PC-9 (cell line): ENCODE results near the gene AKTIP. TPM values are rescaled to one million over a fixed set of nuclear protein-coding genes. Genes with fewer than 3 reads are reported as not detected.

ENCODE experiments used
- BruUV-seq: library from RNA; stranded (reverse); fragments of 400-500 nt; replicated peaks from 2 replicates; lab custom pipeline; 2021; lab: Mats Ljungman, UMichigan
- CTCF ChIA-PET: fragments of 300-600 bp; sonication (Branson Sonifier 250); formaldehyde crosslinking; loops from one replicate; lab custom pipeline; 2022; ENCODE audit warnings: antibody characterized with exemption; lab: Charles Lee
- POLR2A ChIA-PET: fragments of 300-600 bp; sonication (Branson Sonifier 250); formaldehyde crosslinking; loops from one replicate; lab custom pipeline; 2022; ENCODE audit warnings: antibody characterized with exemption; ENCODE audit not compliant: unreplicated experiment; lab: Charles Lee
- DNase-seq, 2 experiments: peaks; one replicate each; pipeline versions ENCODE4 v3.0.0 to v3.0.0-alpha.2; 2015 to 2022; ENCODE audit warnings: mixed read lengths in 1 of 2
- H2AFZ ChIP-seq: fragments of 200-600 bp; sonication (generic); 2 replicates; pipeline ENCODE4 v1.8.1; 2017; ENCODE audit warnings: antibody characterized with exemption
- H3F3A ChIP-seq: fragments of 200-600 bp; sonication (generic); 2 replicates; pipeline ENCODE4 v1.8.1; 2017; ENCODE audit warnings: antibody characterized with exemption, mild to moderate bottlenecking, low read depth; ENCODE audit not compliant: insufficient read depth
- H3K27ac ChIP-seq: fragments of 200-600 bp; sonication (generic); 2 replicates; pipeline ENCODE4 v1.6.1; 2016; ENCODE audit warnings: mixed run types
- H3K27me3 ChIP-seq: fragments of 200-600 bp; sonication (generic); 2 replicates; pipeline ENCODE4 v1.6.1; 2016; ENCODE audit warnings: low read depth, mixed run types; ENCODE audit not compliant: insufficient read depth
- H3K36me3 ChIP-seq: fragments of 200-600 bp; sonication (generic); 2 replicates; pipeline ENCODE4 v1.6.1; 2016; ENCODE audit warnings: low read depth, mixed run types
- H3K4me1 ChIP-seq: fragments of 200-600 bp; sonication (generic); replicated peaks from 2 replicates; pipeline ENCODE4 v1.6.1; 2016; ENCODE audit warnings: mixed run types; ENCODE audit not compliant: insufficient read depth
- H3K4me2 ChIP-seq: fragments of 200-600 bp; sonication (generic); 2 replicates; pipeline ENCODE4 v1.6.1; 2017; ENCODE audit warnings: mixed run types
- H3K4me3 ChIP-seq: fragments of 200-600 bp; sonication (generic); 2 replicates; pipeline ENCODE4 v1.6.1; 2016; ENCODE audit warnings: mixed run types
- H3K79me2 ChIP-seq: fragments of 200-600 bp; sonication (generic); 2 replicates; pipeline ENCODE4 v1.6.1; 2017; ENCODE audit warnings: low read depth, mixed run types
- H3K9me2 ChIP-seq: fragments of 200-600 bp; sonication (generic); 2 replicates; pipeline ENCODE4 v1.8.1; 2017; ENCODE audit warnings: mild to moderate bottlenecking; ENCODE audit not compliant: insufficient read depth
- H3K9me3 ChIP-seq: fragments of 200-600 bp; sonication (generic); 2 replicates; pipeline ENCODE4 v1.8.1; 2016; ENCODE audit warnings: low read depth; ENCODE audit not compliant: insufficient read depth
- H4K20me1 ChIP-seq: fragments of 200-600 bp; sonication (generic); 2 replicates; pipeline ENCODE4 v1.8.1; 2017; ENCODE audit not compliant: insufficient read depth
- CTCF ChIP-seq: fragments of 200-600 bp; sonication (generic); conservative IDR thresholded peaks from 2 replicates; pipeline ENCODE4 v1.6.1; 2017; ENCODE audit warnings: mixed run types, antibody characterized with exemption, mild to moderate bottlenecking, moderate library complexity
- EZH2 ChIP-seq: fragments of 200-600 bp; sonication (generic); IDR thresholded peaks from 2 replicates; pipeline ENCODE4 v1.8.0; 2017; ENCODE audit warnings: antibody characterized with exemption, low read depth
- intact Hi-C: fragments of 100-400 bp; cut with micrococcal nuclease; formaldehyde crosslinking; loops from one replicate; pipeline ENCODE4 v1.10.0; 2022; ENCODE audit not compliant: unreplicated experiment
- total RNA-seq: library from RNA; stranded (reverse); gene quantifications from 2 replicates; pipeline ENCODE4 v1.2.3, GENCODE V29; 2021

AKTIP gene
- total RNA-seq, 1 experiment from 2014 or later, result 33.0 TPM

GRCh38 chr16:53494636-53495035 is 8.4 kb downstream of the AKTIP start:
- Histone ChIP-seq H3K4me1 (no peaks in the 10 kb centered on the region), H3K27ac (no peak overlapping the region), H3K4me3 (no peak overlapping the region), H3K9me2 (no peaks in the 10 kb centered on the region), H3K4me2 (no peak overlapping the region), H4K20me1 (no peaks in the 10 kb centered on the region), H3K9me3 (no peaks in the 10 kb centered on the region), H3K36me3 (peaks cover 42% of the 10 kb centered on the region), H3K79me2 (peaks cover 7% of the 10 kb centered on the region; the same call in 1 of the 2 replicates), H3F3A (no peaks in the 10 kb centered on the region), H3K27me3 (no peaks in the 10 kb centered on the region), H2AFZ (no peak overlapping the region)
- intact Hi-C loops, result no loop called here
- no peak for DNase-seq
- BruUV-seq, result no TSS peak
- ChIA-PET POLR2A (interaction anchor here (0.6 kb wide), 1 partner anchor 8 kb away, joined by 3 read pairs; the partner anchor contains the start of gene AKTIP), CTCF (no interaction called here)
- TF ChIP-seq EZH2, result no peak
- TF ChIP-seq CTCF, result no peak

GRCh38 chr16:53492503-53492902 is 10.5 kb downstream of the AKTIP start:
- TF ChIP-seq CTCF (no peak), EZH2 (no peak)
- Histone ChIP-seq H3K36me3 (peaks cover 42% of the 10 kb centered on the region), H3K79me2 (no peaks in the 10 kb centered on the region), H3K27me3 (no peaks in the 10 kb centered on the region), H3K9me2 (no peaks in the 10 kb centered on the region), H3F3A (0 out of 2 replicates have a peak, but pooled peaks cover 5% of the 10 kb centered on the region), H4K20me1 (no peaks in the 10 kb centered on the region), H3K27ac (no peak overlapping the region), H2AFZ (no peak overlapping the region), H3K4me3 (no peak overlapping the region), H3K4me1 (no peaks in the 10 kb centered on the region), H3K4me2 (no peak overlapping the region), H3K9me3 (no peaks in the 10 kb centered on the region)
- intact Hi-C loops, result no loop called here
- DNase-seq, result no peak
- ChIA-PET CTCF (no interaction called here), POLR2A (no interaction called here)
- no TSS peak for BruUV-seq

DNA sequence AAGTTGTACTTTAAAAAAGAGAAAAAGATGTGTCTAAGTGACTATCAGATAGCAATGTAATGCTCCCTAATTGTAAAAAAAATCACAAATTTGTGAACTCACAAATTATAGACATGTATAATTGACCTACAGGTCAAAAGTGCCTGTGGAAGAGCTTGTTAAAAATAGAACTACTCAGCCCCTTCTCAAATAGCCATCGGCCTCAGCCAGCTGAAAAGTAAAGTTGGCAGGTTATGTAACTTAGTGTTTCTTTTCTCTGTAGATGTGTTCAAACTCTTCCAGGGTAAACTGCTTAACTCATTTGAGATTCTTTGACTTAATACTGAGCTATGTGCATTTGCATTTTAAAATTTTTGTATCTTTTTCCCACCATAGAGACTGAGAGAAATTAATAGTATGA is 13.3 kb downstream of the AKTIP start:
- Histone ChIP-seq H3K27me3 (no peaks in the 10 kb centered on the region), H4K20me1 (no peaks in the 10 kb centered on the region), H3K4me1 (no peaks in the 10 kb centered on the region), H3K36me3 (peaks cover 45% of the 10 kb centered on the region), H3K4me2 (no peak overlapping the region), H3K79me2 (no peaks in the 10 kb centered on the region), H3K27ac (no peak overlapping the region), H3F3A (0 out of 2 replicates have a peak, but pooled peaks cover 5% of the 10 kb centered on the region), H2AFZ (no peak overlapping the region), H3K4me3 (no peak overlapping the region), H3K9me2 (no peaks in the 10 kb centered on the region), H3K9me3 (no peaks in the 10 kb centered on the region)
- no peak for DNase-seq
- intact Hi-C loops, result no loop called here
- ChIA-PET POLR2A (interaction anchor here (0.7 kb wide), 1 partner anchor 1943 kb away, joined by 5 read pairs; no protein-coding TSS in a partner anchor), CTCF (no interaction called here)
- BruUV-seq, result no TSS peak
- no peak for TF ChIP-seq EZH2
- no peak for TF ChIP-seq CTCF
